ENCODE data around the gene ORMDL3.
"Not testable (repeated sequence)": the region's sequence is repeated elsewhere in the genome, so short reads cannot be mapped to it uniquely, and the experiment has no call there.

Gene ORMDL3

DNA sequence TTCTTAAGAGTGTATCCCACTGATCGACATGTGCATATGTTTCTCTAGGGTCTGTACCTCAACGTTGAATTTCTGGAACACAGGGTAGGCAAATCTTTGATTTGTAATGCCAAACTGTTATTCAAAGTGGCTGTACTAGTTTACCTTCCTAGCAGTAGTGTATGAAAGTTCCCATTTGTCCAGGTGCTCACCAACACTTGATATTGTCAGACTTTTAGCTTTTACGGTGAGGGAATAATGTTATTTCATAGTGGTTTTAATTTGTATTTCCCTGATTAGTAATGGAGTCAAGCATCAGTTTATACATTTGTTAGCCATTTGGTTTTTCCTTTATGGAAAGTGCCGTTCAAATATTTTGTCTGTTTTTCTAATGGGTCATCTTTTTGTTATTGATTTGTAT is 29.3 kb downstream of the ORMDL3 start:
- no peaks in the 10 kb centered on the region for H3K4me1 ChIP-seq (ENCODE audit: insufficient read depth, poor library complexity, severe bottlenecking)
- TF ChIP-seq, protein P1, sequence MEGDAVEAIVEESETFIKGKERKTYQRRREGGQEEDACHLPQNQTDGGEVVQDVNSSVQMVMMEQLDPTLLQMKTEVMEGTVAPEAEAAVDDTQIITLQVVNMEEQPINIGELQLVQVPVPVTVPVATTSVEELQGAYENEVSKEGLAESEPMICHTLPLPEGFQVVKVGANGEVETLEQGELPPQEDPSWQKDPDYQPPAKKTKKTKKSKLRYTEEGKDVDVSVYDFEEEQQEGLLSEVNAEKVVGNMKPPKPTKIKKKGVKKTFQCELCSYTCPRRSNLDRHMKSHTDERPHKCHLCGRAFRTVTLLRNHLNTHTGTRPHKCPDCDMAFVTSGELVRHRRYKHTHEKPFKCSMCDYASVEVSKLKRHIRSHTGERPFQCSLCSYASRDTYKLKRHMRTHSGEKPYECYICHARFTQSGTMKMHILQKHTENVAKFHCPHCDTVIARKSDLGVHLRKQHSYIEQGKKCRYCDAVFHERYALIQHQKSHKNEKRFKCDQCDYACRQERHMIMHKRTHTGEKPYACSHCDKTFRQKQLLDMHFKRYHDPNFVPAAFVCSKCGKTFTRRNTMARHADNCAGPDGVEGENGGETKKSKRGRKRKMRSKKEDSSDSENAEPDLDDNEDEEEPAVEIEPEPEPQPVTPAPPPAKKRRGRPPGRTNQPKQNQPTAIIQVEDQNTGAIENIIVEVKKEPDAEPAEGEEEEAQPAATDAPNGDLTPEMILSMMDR (IDR thresholded peaks at IDR 0.05; ENCODE audit: poor library complexity, severe bottlenecking): no peak
- peaks cover 2% of the 10 kb centered on the region for H3K9me3 ChIP-seq (ENCODE audit: severe bottlenecking)
- H3K27ac ChIP-seq (ENCODE audit: poor library complexity, severe bottlenecking): no peak overlapping the region
- no peaks in the 10 kb centered on the region for H3K27me3 ChIP-seq (ENCODE audit: insufficient read depth, poor library complexity, severe bottlenecking)
- H3K4me3 ChIP-seq (ENCODE audit: severe bottlenecking): no peak overlapping the region
- ATAC-seq (ENCODE audit: low read depth) (no peak), DNase-seq (ENCODE audit: low spot score) (no peak)
- H3K36me3 ChIP-seq (ENCODE audit: low read depth): no peaks in the 10 kb centered on the region

DNA sequence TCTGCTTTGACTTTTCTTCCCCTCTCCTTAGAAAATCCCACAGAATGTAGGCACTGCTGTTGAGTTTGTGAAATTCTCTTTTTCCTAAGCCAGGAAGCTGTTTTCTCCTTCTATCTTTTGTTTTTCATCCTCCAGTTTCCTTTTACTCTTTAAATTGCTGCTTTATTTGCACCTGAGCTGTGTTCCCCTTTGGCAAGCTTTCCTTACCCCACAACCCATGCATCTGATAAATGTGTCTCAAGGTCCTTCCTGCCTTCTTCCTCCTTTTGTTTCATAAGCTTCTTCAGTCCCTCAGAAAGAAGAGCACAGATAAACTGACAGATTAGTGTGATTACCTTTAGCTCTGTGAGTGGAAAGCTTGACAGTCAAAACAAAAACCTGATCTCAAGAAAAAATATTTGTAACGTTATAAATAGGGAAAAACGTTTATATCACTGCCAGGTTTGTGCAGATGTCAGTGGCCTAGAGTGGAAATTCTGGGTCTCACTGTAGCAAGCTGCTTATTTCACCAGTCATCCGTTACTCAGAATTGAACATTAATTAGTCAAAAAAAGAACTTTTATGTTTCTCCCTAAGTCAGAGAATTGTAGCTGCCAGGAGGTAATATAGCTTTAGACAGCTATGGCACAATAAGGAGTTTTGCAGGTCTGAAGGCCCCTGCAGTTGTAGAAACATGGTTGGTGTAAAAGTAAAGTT is 32.6 kb downstream of the ORMDL3 start:
- DNase-seq (ENCODE audit: low spot score) (no peak), ATAC-seq (ENCODE audit: low read depth) (no peak)
- H3K27ac ChIP-seq (ENCODE audit: poor library complexity, severe bottlenecking): no peak overlapping the region
- H3K36me3 ChIP-seq (ENCODE audit: low read depth): no peaks in the 10 kb centered on the region
- H3K4me1 ChIP-seq (ENCODE audit: insufficient read depth, poor library complexity, severe bottlenecking): no peaks in the 10 kb centered on the region
- H3K9me3 ChIP-seq (ENCODE audit: severe bottlenecking): peaks cover 1% of the 10 kb centered on the region
- no peak overlapping the region for H3K4me3 ChIP-seq (ENCODE audit: severe bottlenecking)
- H3K27me3 ChIP-seq (ENCODE audit: insufficient read depth, poor library complexity, severe bottlenecking): peaks cover 8% of the 10 kb centered on the region
- TF ChIP-seq, protein P1 (IDR thresholded peaks at IDR 0.05; ENCODE audit: poor library complexity, severe bottlenecking): no peak

DNA sequence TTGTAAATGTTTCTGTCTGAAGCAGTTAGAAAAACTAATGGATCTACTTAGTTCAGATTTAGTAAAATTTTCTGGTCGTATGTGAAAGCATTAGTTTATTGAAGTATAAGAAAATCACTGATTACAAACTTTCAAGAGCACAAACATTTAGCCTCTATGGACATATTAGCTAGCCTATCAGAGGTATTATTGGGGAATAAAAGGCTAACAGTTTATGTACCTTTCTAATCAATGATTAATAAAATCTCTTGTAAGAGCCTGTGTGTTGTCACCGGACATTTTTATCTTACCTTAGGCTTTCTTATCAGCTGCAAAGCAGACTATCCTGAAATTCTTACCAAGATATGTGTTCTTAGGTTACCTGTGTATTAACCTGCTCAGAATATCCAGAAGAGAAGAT is 38.2 kb downstream of the ORMDL3 start:
- peaks cover 8% of the 10 kb centered on the region for H3K27me3 ChIP-seq (ENCODE audit: insufficient read depth, poor library complexity, severe bottlenecking)
- H3K4me3 ChIP-seq (ENCODE audit: severe bottlenecking): no peak overlapping the region
- DNase-seq (ENCODE audit: low spot score) (no peak), ATAC-seq (ENCODE audit: low read depth) (no peak)
- no peaks in the 10 kb centered on the region for H3K9me3 ChIP-seq (ENCODE audit: severe bottlenecking)
- H3K27ac ChIP-seq (ENCODE audit: poor library complexity, severe bottlenecking): no peak overlapping the region
- H3K4me1 ChIP-seq (ENCODE audit: insufficient read depth, poor library complexity, severe bottlenecking): no peaks in the 10 kb centered on the region
- TF ChIP-seq, protein P1 (IDR thresholded peaks at IDR 0.05; ENCODE audit: poor library complexity, severe bottlenecking): no peak
- no peaks in the 10 kb centered on the region for H3K36me3 ChIP-seq (ENCODE audit: low read depth)

DNA sequence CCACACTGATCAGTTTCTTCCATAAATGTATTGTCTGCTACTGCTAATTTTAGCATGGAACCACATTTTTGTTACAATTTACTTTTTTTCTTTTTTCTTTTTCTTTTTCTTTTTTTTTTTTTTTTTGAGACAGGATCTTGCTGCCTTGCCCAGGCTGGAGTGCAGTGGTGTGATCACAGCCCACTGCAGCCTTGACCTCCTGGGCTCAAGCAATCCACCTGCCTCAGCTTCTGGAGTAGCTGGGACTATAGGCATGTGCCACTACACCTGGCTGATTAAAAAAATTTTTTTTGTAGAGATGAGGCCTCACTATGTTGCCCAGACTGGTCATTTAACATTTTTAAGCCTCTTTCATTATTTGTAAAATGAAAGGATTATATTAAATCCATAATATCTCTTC is 40.3 kb downstream of the ORMDL3 start:
- ATAC-seq (ENCODE audit: low read depth) (no peak), DNase-seq (ENCODE audit: low spot score) (no peak)
- Histone ChIP-seq H3K4me1 (ENCODE audit: insufficient read depth, poor library complexity, severe bottlenecking) (no peaks in the 10 kb centered on the region), H3K27ac (ENCODE audit: poor library complexity, severe bottlenecking) (no peak overlapping the region), H3K27me3 (ENCODE audit: insufficient read depth, poor library complexity, severe bottlenecking) (peaks cover 3% of the 10 kb centered on the region), H3K9me3 (ENCODE audit: severe bottlenecking) (no peaks in the 10 kb centered on the region), H3K36me3 (ENCODE audit: low read depth) (no peaks in the 10 kb centered on the region), H3K4me3 (ENCODE audit: severe bottlenecking) (no peak overlapping the region)
- TF ChIP-seq, protein P1 (IDR thresholded peaks at IDR 0.05; ENCODE audit: poor library complexity, severe bottlenecking): no peak

DNA sequence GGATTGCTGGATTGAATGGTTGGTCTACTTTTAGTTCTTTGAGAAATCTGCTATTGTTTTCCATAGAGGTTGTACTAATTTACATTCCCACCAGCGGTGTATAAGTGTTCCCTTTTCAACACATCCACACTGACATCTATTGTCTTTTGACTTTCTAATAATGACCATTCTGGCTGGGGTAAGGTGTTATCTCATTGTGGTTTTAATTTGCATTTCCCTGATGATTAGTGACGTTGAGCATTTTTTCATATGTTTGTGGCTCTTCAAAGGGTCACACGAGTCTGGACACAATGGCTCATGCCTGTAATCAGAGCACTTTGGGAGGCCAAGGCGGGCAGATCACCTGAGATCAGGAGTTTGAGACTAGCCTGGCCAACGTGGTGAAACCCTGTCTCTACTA is 41.3 kb downstream of the ORMDL3 start:
- not testable (repeated sequence) for H3K27ac ChIP-seq (ENCODE audit: poor library complexity, severe bottlenecking); H3K9me3 ChIP-seq (ENCODE audit: severe bottlenecking); H3K4me1 ChIP-seq (ENCODE audit: insufficient read depth, poor library complexity, severe bottlenecking); H3K4me3 ChIP-seq (ENCODE audit: severe bottlenecking); DNase-seq (ENCODE audit: low spot score); H3K36me3 ChIP-seq (ENCODE audit: low read depth); ATAC-seq (ENCODE audit: low read depth); H3K27me3 ChIP-seq (ENCODE audit: insufficient read depth, poor library complexity, severe bottlenecking)

All from RWPE2 (cell line).